OCI-LY3 (cell line): ENCODE results near the gene THRB.

Experiments
- CTCF ChIP-seq: fragments of 200-600, 300-600 bp; sonication (generic); IDR thresholded peaks from 2 replicates; pipeline ENCODE4 v1.5.1; 2014; ENCODE audit warnings: antibody characterized with exemption, low read length, low read depth
- EZH2phosphoT487 ChIP-seq: fragments of 200-600 bp; shearing (Covaris generic); IDR thresholded peaks from 2 replicates; pipeline ENCODE4 v1.6.1; 2018; ENCODE audit warnings: antibody characterized with exemption, mixed run types, low read depth

- TF ChIP-seq CTCF, result no peak
- TF ChIP-seq EZH2phosphoT487, result no peak
Measured at GRCh38 chr3:24288496-24289236, 206.0 kb downstream of the THRB start.
